ENCODE data around the gene PLEKHG3.

PLEKHG3 gene

GRCh38 chr14:64766430-64767151, 62.4 kb downstream of the PLEKHG3 start:
- no peak for DNase-seq

- DNase-seq, result no peak
These were observed 63.2 kb downstream of the PLEKHG3 start for GRCh38 chr14:64767215-64767964.

GRCh38 chr14:64768401-64769095, 64.3 kb downstream of the PLEKHG3 start:
- no peak for DNase-seq

GRCh38 chr14:64769096-64770020, 65.1 kb downstream of the PLEKHG3 start:
- no peak for DNase-seq

- no peak for DNase-seq
These were observed 66.5 kb downstream of the PLEKHG3 start for GRCh38 chr14:64770751-64771150.

GRCh38 chr14:64771161-64771560, 66.9 kb downstream of the PLEKHG3 start:
- no peak for DNase-seq

- DNase-seq, result no peak
These were observed 68.2 kb downstream of the PLEKHG3 start for GRCh38 chr14:64772397-64772950.

- DNase-seq, result no peak
These were observed 68.8 kb downstream of the PLEKHG3 start for GRCh38 chr14:64773046-64773445.

- DNase-seq, result no peak
These were observed 69.4 kb downstream of the PLEKHG3 start for GRCh38 chr14:64773577-64773976.

GRCh38 chr14:64774272-64774671, 70.0 kb downstream of the PLEKHG3 start:
- no peak for DNase-seq

GRCh38 chr14:64775081-64775777, 71.0 kb downstream of the PLEKHG3 start:
- DNase-seq, result no peak

- no peak for DNase-seq
These were observed 73.2 kb downstream of the PLEKHG3 start for GRCh38 chr14:64777461-64777860.

GRCh38 chr14:64778104-64778754, 74.0 kb downstream of the PLEKHG3 start:
- DNase-seq, result no peak

- no peak for DNase-seq
These were observed 75.2 kb downstream of the PLEKHG3 start for GRCh38 chr14:64779472-64779871.

- no peak for DNase-seq
These were observed 78.0 kb downstream of the PLEKHG3 start for GRCh38 chr14:64782196-64782595.

GRCh38 chr14:64784006-64784405, 79.8 kb downstream of the PLEKHG3 start:
- no peak for DNase-seq

- DNase-seq, result no peak
These were observed 82.3 kb downstream of the PLEKHG3 start for GRCh38 chr14:64786296-64787149.

GRCh38 chr14:64787619-64788018, 83.4 kb downstream of the PLEKHG3 start:
- DNase-seq, result no peak

GRCh38 chr14:64788706-64789105, 84.5 kb downstream of the PLEKHG3 start:
- DNase-seq, result no peak

- no peak for DNase-seq
These were observed 85.5 kb downstream of the PLEKHG3 start for GRCh38 chr14:64789696-64790095.

Data from CD4-positive, alpha-beta T cell treated with Interferon alpha-2 for 1 hour (primary cell).